Endothelial cell (in vitro differentiated cells): ENCODE data around the gene KCNK7. TPM values are rescaled to one million over a fixed set of nuclear protein-coding genes. Genes with fewer than 3 reads are reported as not detected.

Experiments used
- DNase-seq: peaks from one replicate; pipeline ENCODE4 v3.0.0; 2021; ENCODE audit warnings: low spot score
- H3K27ac Mint-ChIP-seq: one replicate; pipeline ENCODE4 v1.8.0; 2021; ENCODE audit warnings: mixed read lengths, inconsistent platforms; ENCODE audit not compliant: unreplicated experiment
- H3K27me3 Mint-ChIP-seq: one replicate; pipeline ENCODE4 v1.8.0; 2021; ENCODE audit warnings: mild to moderate bottlenecking, moderate library complexity, mixed read lengths, inconsistent platforms; ENCODE audit not compliant: unreplicated experiment
- H3K36me3 Mint-ChIP-seq: one replicate; pipeline ENCODE4 v1.8.0; 2021; ENCODE audit warnings: mild to moderate bottlenecking, low read depth, mixed read lengths, inconsistent platforms; ENCODE audit not compliant: unreplicated experiment
- H3K4me1 Mint-ChIP-seq: one replicate; pipeline ENCODE4 v1.8.0; 2021; ENCODE audit warnings: mild to moderate bottlenecking, mixed read lengths, inconsistent platforms; ENCODE audit not compliant: unreplicated experiment
- H3K4me3 Mint-ChIP-seq: one replicate; pipeline ENCODE4 v1.8.0; 2021; ENCODE audit warnings: mild to moderate bottlenecking, mixed read lengths, inconsistent platforms; ENCODE audit not compliant: unreplicated experiment
- H3K9me3 Mint-ChIP-seq: one replicate; pipeline ENCODE4 v1.8.0; 2021; ENCODE audit warnings: mixed read lengths, inconsistent platforms; ENCODE audit not compliant: unreplicated experiment
- total RNA-seq: library from RNA; stranded (reverse); fragmentation: NEBNext Ultra II Directional; extraction: Animal tissue kit (Norgen Biotek cat#: 25700); gene quantifications from one replicate; pipeline ENCODE4 v1.2.1, GENCODE V29; 2021; ENCODE audit not compliant: unreplicated experiment
- TF ChIP-seq, protein P1 (sequence below): fragments of 200-600 bp; sonication (generic); IDR thresholded peaks from one replicate; pipeline ENCODE4 v1.5.0; 2021; ENCODE audit warnings: antibody characterized with exemption; ENCODE audit not compliant: unreplicated experiment

The KCNK7 gene
- total RNA-seq, 1 donor from 2014 or later: 2.0 TPM

DNA sequence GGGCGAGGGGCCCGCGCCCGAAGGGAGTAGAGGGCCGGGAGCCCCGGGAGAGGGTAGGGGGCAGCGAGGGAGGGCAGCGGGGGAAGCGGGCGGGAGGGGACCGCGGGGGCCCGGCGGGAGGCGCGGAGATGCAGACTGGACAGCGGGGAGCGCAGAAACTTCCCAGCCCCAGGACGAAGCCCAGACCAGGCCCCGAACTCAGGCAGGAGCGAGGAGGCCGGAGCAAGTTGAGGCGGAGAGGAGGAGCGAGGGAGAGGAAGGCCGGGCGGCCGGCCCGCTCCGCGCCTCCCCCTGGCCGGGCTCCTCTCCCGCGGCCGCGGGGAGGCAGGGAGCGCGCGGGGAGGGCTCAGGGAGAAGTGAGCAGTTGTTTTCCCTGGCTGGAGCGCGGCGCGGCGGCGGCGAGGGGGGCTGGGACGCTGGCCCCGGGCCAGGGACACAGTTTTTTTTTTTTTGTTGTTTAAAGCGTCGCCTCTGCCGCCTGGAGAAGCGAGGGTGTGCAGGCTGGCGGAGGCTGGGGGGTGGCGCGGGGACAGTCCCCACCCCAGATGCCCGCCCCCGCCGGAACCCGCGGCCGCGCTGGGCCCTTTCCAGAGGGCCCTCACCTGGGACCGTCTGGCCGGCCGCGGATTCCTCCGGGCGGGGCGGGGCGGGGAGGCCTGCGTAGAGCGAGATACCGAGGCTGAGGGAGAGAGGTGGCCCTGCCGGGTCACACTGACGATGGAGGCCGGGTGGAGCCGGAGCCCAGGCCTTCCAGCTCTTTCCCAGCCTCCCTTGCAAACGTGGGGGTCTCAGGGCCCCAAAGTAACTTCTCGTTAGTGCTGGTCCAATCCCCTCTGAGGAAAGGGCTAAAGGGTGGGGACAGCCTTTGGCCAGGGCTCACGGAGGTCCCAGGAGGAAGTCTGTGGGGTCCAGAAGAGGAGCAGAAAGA is 37.3 kb downstream of the KCNK7 start, which contains the start of gene LTBP3:
Gene LTBP3 (minus strand): TSS at position 358 of the 928 bp plus-strand sequence. CDS start 400 bp downstream, outside the sequence.
- Mint-ChIP-seq H3K27me3 (peaks cover 38% of the 10 kb centered on the region), H3K4me3 (peak within 1 kb of the TSS; percentile 80), H3K36me3 (peaks cover 7% of the 10 kb centered on the region), H3K27ac (no peak within 1 kb of the TSS), H3K4me1 (peaks cover 19% of the 10 kb centered on the region), H3K9me3 (no peaks in the 10 kb centered on the region)
- TF ChIP-seq, protein P1, sequence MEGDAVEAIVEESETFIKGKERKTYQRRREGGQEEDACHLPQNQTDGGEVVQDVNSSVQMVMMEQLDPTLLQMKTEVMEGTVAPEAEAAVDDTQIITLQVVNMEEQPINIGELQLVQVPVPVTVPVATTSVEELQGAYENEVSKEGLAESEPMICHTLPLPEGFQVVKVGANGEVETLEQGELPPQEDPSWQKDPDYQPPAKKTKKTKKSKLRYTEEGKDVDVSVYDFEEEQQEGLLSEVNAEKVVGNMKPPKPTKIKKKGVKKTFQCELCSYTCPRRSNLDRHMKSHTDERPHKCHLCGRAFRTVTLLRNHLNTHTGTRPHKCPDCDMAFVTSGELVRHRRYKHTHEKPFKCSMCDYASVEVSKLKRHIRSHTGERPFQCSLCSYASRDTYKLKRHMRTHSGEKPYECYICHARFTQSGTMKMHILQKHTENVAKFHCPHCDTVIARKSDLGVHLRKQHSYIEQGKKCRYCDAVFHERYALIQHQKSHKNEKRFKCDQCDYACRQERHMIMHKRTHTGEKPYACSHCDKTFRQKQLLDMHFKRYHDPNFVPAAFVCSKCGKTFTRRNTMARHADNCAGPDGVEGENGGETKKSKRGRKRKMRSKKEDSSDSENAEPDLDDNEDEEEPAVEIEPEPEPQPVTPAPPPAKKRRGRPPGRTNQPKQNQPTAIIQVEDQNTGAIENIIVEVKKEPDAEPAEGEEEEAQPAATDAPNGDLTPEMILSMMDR: no peak
- no peak for DNase-seq

DNA sequence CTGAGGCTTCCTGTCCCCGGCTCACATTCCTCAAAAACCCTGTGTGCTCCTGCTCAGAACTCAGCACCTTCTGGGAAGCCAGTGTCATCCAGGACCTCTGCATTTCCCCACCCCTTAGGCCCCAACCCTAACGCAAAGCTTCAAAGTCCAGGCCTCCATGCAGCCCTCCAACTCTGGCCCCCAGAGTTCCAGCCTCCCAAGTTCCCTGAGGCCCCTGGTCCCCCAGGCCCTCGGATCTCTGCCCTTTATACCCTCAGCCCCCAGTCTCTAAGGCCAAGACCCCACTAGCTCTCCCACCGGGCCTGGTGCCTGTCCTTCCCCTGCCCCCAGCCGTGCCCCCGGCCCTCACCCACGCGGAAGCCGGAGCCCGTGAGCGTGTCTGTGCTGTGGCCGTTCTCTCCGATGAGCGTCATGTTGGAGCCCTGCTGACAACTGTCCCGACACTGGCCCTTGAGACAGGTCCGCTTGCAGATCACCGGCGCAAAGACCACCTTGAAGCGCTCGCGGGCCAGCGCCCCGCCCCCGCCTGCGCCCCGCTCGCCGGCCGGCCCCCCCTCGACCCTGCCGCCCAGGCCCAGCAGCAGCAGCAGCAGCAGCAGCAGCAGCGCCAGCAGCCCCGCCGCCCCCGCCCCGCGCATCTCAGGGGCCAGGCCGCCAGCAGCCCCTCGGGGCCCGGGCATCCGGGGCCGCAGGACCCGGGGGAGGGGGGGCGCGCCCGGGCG is 38.2 kb downstream of the KCNK7 start:
- peaks cover 36% of the 10 kb centered on the region for H3K27me3 Mint-ChIP-seq
- TF ChIP-seq, protein P1: no peak
- peaks cover 20% of the 10 kb centered on the region for H3K4me1 Mint-ChIP-seq
- no peak for DNase-seq
- no peak overlapping the region for H3K27ac Mint-ChIP-seq
- peak overlapping the region; percentile 80 for H3K4me3 Mint-ChIP-seq
- no peaks in the 10 kb centered on the region for H3K9me3 Mint-ChIP-seq
- peaks cover 7% of the 10 kb centered on the region for H3K36me3 Mint-ChIP-seq

DNA sequence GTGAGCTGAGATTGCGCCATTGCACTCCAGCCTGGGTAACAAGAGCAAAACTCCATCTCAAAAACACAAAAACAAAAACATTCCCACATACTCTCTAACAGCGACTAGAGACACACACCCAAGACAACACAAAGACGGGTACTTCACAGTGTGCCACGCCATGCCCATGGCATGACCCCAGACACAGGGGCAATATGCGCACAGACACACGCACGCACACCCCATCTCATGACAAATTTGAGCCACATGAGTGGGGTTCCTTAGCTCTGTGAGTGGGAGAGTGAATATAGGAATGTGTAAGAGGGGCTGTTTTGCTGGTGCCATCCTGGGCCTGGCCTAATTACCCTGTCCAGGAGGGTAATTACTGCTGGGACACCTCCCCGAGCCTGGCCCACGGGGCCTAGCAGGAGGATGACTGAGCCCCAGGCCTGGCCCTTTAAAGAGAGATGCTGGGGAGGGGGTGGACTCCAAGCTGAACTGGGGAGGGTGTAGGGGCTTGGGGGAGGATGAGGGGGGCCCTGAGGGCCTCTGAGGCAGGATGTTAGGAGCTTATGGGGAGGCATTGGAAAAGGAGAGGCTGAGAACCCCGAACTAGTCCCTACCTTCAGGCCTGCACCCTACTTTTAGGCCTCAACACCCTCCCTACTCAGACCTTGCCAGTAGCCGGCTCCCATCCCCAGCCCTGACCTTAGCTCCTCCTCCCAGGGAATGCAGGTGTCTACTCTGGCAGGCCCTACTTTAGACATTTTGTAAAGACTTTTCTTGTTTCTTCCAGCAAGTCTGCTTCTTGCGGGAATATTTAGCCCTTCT is 38.9 kb downstream of the KCNK7 start:
- Mint-ChIP-seq H3K4me1 (peaks cover 25% of the 10 kb centered on the region), H3K36me3 (peaks cover 7% of the 10 kb centered on the region), H3K4me3 (peak overlapping the region; percentile 80), H3K9me3 (no peaks in the 10 kb centered on the region), H3K27me3 (peaks cover 39% of the 10 kb centered on the region), H3K27ac (peak overlapping the region; percentile 80)
- TF ChIP-seq, protein P1: no peak
- no peak for DNase-seq

DNA sequence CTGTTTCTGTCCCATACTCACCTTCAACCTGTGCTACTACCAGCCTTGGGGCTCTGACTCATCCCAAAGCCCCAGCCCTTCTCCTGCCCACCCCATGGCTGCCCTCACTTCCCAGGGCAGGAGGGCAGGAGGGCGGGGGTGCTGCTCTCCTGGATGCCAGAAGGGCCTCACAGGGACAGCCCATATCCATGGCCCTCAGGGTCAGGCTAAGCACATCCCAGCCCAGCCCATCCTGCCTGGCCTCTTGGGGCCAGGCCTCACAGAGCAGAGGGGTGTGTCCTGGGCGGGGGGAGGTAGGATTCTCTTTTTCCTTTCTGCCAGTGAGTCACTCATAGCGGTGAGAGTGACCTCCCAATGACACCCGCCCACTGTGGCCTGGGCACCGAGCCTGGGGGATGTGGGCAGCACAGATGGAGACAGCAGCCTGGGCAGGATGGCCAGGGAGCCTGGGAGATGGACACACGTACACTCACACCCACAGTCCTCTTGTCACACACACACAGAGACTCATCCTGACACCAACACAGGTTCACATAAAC is 39.8 kb downstream of the KCNK7 start:
- Mint-ChIP-seq H3K27me3 (peaks cover 40% of the 10 kb centered on the region), H3K36me3 (peaks cover 7% of the 10 kb centered on the region), H3K9me3 (no peaks in the 10 kb centered on the region), H3K27ac (peak overlapping the region; percentile 80), H3K4me1 (peaks cover 27% of the 10 kb centered on the region), H3K4me3 (peak overlapping the region; percentile 63)
- TF ChIP-seq, protein P1: no peak
- no peak for DNase-seq
